Transverse colon (tissue), 4 donors: ENCODE measurements around the gene RARA. TPM values are rescaled to one million over a fixed set of nuclear protein-coding genes. Genes with fewer than 3 reads are reported as not detected.

ENCODE experiments used
- DNase-seq: peaks from one replicate; pipeline ENCODE4 v3.0.0-alpha.2; 2019
- H3K27ac ChIP-seq, 4 donors: fragments of 200-600 bp; sonication (generic); 2 replicates each; pipeline ENCODE4 v1.5.1; 2016 to 2018; ENCODE audit warnings: inconsistent platforms in 4 of 4
- H3K27me3 ChIP-seq: fragments of 200-600 bp; sonication (generic); 2 replicates; pipeline ENCODE4 v1.5.1; 2017; ENCODE audit warnings: inconsistent platforms
- H3K36me3 ChIP-seq, 4 donors: fragments of 200-600 bp; sonication (generic); 2 replicates each; pipeline ENCODE4 v1.5.1; 2017 to 2019; ENCODE audit warnings: inconsistent platforms in 4 of 4
- H3K4me1 ChIP-seq, 4 donors: fragments of 200-600 bp; sonication (generic); 2 replicates each; pipeline ENCODE4 v1.5.1; 2017 to 2020; ENCODE audit warnings: inconsistent platforms in 4 of 4
- H3K4me3 ChIP-seq, 4 donors: fragments of 200-600 bp; sonication (generic); 1 replicate in 1 of 4; 2 replicates in 3 of 4; pipeline versions ENCODE4 v1.5.1 to v1.6.1; 2017 to 2019; ENCODE audit warnings: inconsistent platforms in 4 of 4
- H3K9me3 ChIP-seq, 2 donors: fragments of 200-600 bp; sonication (generic); 2 replicates each; pipeline ENCODE4 v1.5.1; 2017 to 2019; ENCODE audit warnings: inconsistent platforms in 2 of 2
- EP300 ChIP-seq: sonication (generic); formaldehyde crosslinking; IDR thresholded peaks from one replicate; pipeline ENCODE4 v1.6.1; 2017; ENCODE audit warnings: antibody characterized with exemption, low read depth
- POLR2A ChIP-seq: fragments of 450-650 bp; IDR thresholded peaks from one replicate; pipeline ENCODE4 v1.6.1; 2016; ENCODE audit warnings: antibody characterized with exemption, mild to moderate bottlenecking, moderate library complexity
- POLR2AphosphoS5 ChIP-seq, 3 donors: sonication (generic); formaldehyde crosslinking; IDR thresholded peaks; one replicate each; pipeline ENCODE4 v1.6.1; 2016; ENCODE audit warnings: antibody characterized with exemption in 3 of 3
- WGBS, 2 donors: methylation state at CpG; one replicate each; pipeline ENCODE4 v1.1.5; 2018; ENCODE audit warnings: low coverage in 1 of 2; 5-methylcytosine and 5-hydroxymethylcytosine counted together
- in situ Hi-C, 4 donors: fragments of 200-750 bp; cut with MboI; loops; one replicate each; pipeline versions ENCODE4 v1.15.0 to v1.15.1; 2017; ENCODE audit warnings: low sequenced_read_pairs in 3 of 4, low pct_ligation_motif_present in 1 of 4, low pct_unique_long_range_greater_than_20kb in 1 of 4
- intact Hi-C: fragments of 100-400 bp; cut with DNase I; formaldehyde crosslinking; loops from one replicate; pipeline ENCODE4 v1.15.1; 2023; ENCODE audit warnings: low total_unique reads
- total RNA-seq, 4 donors: library from RNA; depleted of rRNA; stranded (reverse); fragments of >200 nt; gene quantifications; one replicate each; pipeline ENCODE4 v1.1.0, GENCODE V29; 2016
- TF ChIP-seq, protein P1 (sequence below), 5 experiments: fragments of 200-600 bp in 3 of 5; fragments of 450-650 bp in 2 of 5; sonication (generic) in 3 of 5; IDR thresholded peaks; 1 replicate in 2 of 5; 2 replicates in 3 of 5; pipeline ENCODE4 v1.5.1; 2016 to 2017; ENCODE audit warnings: antibody characterized with exemption in 5 of 5, inconsistent platforms in 3 of 5, mild to moderate bottlenecking in 2 of 5, moderate library complexity in 1 of 5

RARA gene
- total RNA-seq, 4 donors from 2014 or later = 23.5 to 110 (median 49.1) TPM

DNA sequence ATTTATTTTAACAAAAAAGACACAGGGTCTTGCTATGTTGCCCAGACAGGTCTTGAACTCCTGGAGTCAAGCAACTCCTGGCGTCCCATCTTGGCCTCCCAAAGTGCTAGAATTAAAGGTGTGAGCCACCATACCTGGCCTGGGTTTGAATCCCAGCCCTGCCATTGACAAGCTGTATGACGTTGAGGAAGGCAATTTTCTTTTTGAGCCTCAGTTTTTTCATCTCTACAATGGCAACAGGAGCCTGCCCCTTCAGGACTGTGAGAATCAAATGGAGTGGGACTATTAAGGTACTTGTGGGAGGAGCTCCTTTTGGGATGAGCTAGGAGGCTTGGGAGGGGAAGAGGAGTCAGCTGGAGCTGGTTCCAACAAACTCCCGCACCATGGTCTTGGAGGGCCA, 6.2 kb downstream of the RARA start:
- no peak overlapping the region for H3K4me3 ChIP-seq
- peak overlapping the region in 3 of 4 donors; percentile 10 to 91 (median 22) for H3K27ac ChIP-seq
- DNase-seq = no peak
- H3K27me3 ChIP-seq = no peaks in the 10 kb centered on the region
- H3K36me3 ChIP-seq = no peaks in the 10 kb centered on the region
- intact Hi-C loops = no loop called here
- TF ChIP-seq, protein P1, sequence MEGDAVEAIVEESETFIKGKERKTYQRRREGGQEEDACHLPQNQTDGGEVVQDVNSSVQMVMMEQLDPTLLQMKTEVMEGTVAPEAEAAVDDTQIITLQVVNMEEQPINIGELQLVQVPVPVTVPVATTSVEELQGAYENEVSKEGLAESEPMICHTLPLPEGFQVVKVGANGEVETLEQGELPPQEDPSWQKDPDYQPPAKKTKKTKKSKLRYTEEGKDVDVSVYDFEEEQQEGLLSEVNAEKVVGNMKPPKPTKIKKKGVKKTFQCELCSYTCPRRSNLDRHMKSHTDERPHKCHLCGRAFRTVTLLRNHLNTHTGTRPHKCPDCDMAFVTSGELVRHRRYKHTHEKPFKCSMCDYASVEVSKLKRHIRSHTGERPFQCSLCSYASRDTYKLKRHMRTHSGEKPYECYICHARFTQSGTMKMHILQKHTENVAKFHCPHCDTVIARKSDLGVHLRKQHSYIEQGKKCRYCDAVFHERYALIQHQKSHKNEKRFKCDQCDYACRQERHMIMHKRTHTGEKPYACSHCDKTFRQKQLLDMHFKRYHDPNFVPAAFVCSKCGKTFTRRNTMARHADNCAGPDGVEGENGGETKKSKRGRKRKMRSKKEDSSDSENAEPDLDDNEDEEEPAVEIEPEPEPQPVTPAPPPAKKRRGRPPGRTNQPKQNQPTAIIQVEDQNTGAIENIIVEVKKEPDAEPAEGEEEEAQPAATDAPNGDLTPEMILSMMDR (IDR thresholded peaks at IDR 0.05) = no peak
- TF ChIP-seq EP300 (no peak), POLR2A (no peak), POLR2AphosphoS5 (IDR thresholded peaks at IDR 0.05) (no peak)
- 85% methylated on average over 3 of the region's 3 CpGs; no CpG with 5 or more reads in 1 of the 2 donors for WGBS, 2 donors
- in situ Hi-C loops = no loop called here
- no peaks in the 10 kb centered on the region for H3K9me3 ChIP-seq
- peaks cover 73 to 89% (median 79%) of the 10 kb centered on the region in 4 donors for H3K4me1 ChIP-seq

DNA sequence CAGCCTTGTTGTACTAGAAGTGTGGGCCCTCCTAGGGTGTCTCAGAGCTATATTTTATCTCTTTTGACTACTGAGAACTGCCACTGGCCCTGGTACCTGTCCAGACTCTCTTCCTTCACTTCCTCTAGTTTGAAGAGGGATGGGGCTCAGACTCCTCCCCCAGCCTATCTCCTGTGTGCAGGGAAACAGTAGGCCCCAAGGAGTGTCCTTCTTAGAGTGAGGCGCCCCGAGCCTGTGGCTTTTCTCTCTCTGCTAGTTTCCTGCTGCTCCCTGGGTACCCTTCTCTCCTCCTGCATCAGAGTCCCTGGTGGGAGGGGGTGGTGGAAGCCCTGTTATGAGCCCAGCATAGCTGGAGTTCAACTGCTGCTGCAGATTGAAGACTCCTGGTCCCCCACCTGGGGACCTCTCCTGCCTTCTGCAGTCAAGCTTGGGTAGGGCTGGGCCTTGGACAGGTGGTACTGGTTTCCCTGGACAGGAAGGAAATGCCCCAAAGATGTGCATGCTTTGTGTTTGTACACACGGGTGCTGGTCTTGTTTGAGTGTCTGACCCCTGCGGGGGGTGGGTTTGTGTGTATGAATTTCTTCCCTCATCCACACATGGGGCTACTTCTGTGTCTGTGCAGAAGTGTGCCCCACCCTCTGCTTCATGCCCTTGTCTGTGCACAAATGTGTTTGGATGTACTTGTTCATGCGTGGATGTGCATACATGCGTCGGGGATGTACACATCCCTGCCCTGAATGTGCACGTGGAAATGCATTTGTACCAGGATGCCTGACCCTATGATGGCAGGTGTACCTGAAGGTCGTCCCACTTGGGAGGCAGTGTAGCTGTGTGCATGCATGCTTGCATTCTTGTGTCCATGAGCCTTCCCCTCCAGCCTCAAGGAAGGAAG, 6.9 kb downstream of the RARA start:
- H3K27ac ChIP-seq = peak overlapping the region; percentile 91 to 96 (median 92)
- H3K9me3 ChIP-seq = no peaks in the 10 kb centered on the region
- H3K27me3 ChIP-seq = no peaks in the 10 kb centered on the region
- no peak for DNase-seq
- TF ChIP-seq EP300 = no peak
- TF ChIP-seq POLR2A = no peak
- TF ChIP-seq, protein P1 (IDR thresholded peaks at IDR 0.05) = no peak
- no peak for TF ChIP-seq POLR2AphosphoS5 (IDR thresholded peaks at IDR 0.05)
- in situ Hi-C loops (no loop called here), intact Hi-C loops (no loop called here)
- peak overlapping the region in 1 of 4 donors; percentile 85 for H3K4me3 ChIP-seq
- H3K4me1 ChIP-seq = peaks cover 72 to 89% (median 78%) of the 10 kb centered on the region in 4 donors
- 60% methylated on average over 9 of the region's 9 CpGs; no CpG with 5 or more reads in 1 of the 2 donors for WGBS, 2 donors
- H3K36me3 ChIP-seq = no peaks in the 10 kb centered on the region

DNA sequence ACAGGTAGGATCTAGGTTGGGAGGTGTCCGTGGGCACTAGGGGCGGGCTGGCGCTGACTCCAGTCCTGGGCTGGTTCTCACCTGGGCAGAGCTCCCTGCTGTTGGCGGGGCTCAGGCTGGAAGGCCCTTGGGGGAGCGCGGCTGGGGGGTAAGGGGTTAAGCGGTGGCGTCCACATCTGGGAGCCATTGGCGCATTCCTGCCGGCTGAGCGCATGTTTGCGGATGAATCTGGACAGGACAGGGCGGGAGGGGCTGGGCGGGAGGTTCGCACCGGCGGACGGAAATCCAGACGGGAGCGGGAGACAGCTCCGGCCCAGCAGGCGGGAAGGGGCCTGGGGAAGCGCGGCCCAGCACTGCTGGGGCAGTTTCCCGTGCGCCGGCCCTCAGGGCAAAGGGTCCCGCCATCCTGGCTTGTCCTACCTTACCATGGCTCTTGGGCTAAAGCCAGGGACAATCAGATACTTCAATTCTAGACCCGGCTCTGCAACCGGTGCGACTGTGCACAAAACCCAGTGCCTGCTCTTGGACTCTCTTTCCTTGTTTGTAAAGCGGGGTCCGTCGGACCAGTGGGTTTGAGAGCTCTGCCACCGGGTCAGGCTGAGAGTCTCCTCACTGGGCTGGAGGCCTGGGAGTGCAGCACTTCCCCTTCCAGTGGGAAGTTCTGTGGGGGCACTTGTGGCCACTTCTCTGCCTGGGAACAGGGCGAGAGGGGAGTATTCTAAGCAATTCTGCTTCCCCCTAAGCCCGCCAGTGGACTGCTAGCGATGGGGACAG, 7.8 kb downstream of the RARA start:
- peak; percentile 49 to 78 (median 56) for TF ChIP-seq POLR2AphosphoS5 (IDR thresholded peaks at IDR 0.05)
- TF ChIP-seq, protein P1 (IDR thresholded peaks at IDR 0.05) = peak in 1 of 5 experiments; percentile 16
- peak; percentile 62 for TF ChIP-seq POLR2A
- no peak for TF ChIP-seq EP300
- Histone ChIP-seq H3K36me3 (no peaks in the 10 kb centered on the region), H3K4me3 (peak overlapping the region in 3 of 4 donors; percentile 21 to 85 (median 77)), H3K27ac (peak overlapping the region; percentile 91 to 96 (median 92)), H3K9me3 (no peaks in the 10 kb centered on the region), H3K4me1 (peaks cover 71 to 89% (median 78%) of the 10 kb centered on the region in 4 donors), H3K27me3 (no peaks in the 10 kb centered on the region)
- in situ Hi-C loops = no loop called here
- 24% methylated on average over 32 of the region's 38 CpGs; no CpG with 5 or more reads in 1 of the 2 donors for WGBS, 2 donors
- intact Hi-C loops = no loop called here
- DNase-seq = peak; percentile 72

DNA sequence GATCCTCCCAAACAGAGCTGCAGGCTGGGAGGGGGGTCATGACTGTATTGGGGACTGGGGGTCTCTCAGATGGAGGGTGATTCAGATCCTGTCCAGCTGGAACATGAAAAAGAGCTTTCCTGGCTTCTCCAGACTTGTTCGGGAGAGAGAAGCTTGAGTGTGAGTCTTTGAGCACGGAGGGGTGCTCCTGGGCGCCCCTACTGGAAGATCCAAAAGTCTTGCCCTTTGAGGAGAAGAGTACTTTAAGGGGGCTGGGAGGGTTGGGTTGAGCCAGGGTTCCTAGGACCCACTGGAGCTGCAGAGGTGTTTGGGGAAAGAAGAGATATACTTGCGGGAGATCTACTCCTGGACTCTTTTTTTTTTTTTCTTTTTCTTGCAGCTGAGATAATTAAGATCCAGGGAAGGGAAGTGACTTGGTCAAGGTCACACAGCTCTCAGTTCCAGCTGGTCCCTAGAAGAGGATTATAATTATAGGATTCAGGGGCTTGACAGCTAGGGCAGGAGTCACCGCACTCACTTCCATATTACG, 8.4 kb downstream of the RARA start:
- Histone ChIP-seq H3K9me3 (no peaks in the 10 kb centered on the region), H3K27ac (peak overlapping the region; percentile 91 to 96 (median 92)), H3K27me3 (no peaks in the 10 kb centered on the region), H3K36me3 (no peaks in the 10 kb centered on the region), H3K4me3 (peak overlapping the region; percentile 10 to 92 (median 81)), H3K4me1 (peaks cover 70 to 88% (median 78%) of the 10 kb centered on the region in 4 donors)
- WGBS, 2 donors = 0 to 6% methylated on average over 2 to 6 of the region's 6 CpGs
- intact Hi-C loops (no loop called here), in situ Hi-C loops (no loop called here)
- DNase-seq = peak; percentile 71
- no peak for TF ChIP-seq EP300
- TF ChIP-seq POLR2A = no peak
- TF ChIP-seq, protein P1 (IDR thresholded peaks at IDR 0.05) = peak; percentile 48 to 61 (median 56)
- no peak for TF ChIP-seq POLR2AphosphoS5 (IDR thresholded peaks at IDR 0.05)
